Panc1 (cell line): Measurements from ENCODE around the gene DELE1. TPM values are rescaled to one million over a fixed set of nuclear protein-coding genes. Genes with fewer than 3 reads are reported as not detected.
"Not testable (repeated sequence)": the region's sequence is repeated elsewhere in the genome, so short reads cannot be mapped to it uniquely, and the experiment has no call there.

Source experiments
- ATAC-seq: fragments of 200-7000 bp; cut with Tn5 transposase; 2 replicates; pipeline ENCODE4 v1.9.1; 2020; ENCODE audit warnings: mild to moderate bottlenecking, moderate library complexity
- BruUV-seq: library from RNA; stranded (reverse); fragments of 400-500 nt; replicated peaks from 2 replicates; lab custom pipeline; 2021; lab: Mats Ljungman, UMichigan
- CTCF ChIA-PET: fragments of 300-600 bp; sonication (Branson Sonifier 250); formaldehyde crosslinking; loops from one replicate; lab custom pipeline; 2022; ENCODE audit warnings: antibody characterized with exemption; lab: Charles Lee
- POLR2A ChIA-PET: fragments of 300-600 bp; sonication (Branson Sonifier 250); formaldehyde crosslinking; loops from one replicate; lab custom pipeline; 2022; ENCODE audit warnings: antibody characterized with exemption; lab: Charles Lee
- DNase-seq: peaks from one replicate; pipeline ENCODE4 v3.0.0-alpha.2; 2010; ENCODE audit warnings: low read depth, low spot score
- H3K27ac ChIP-seq: 2 replicates; pipeline ENCODE4 v1.5.1; 2011; ENCODE audit warnings: mild to moderate bottlenecking, low read length, inconsistent platforms
- H3K27me3 ChIP-seq: fragments of 200-500 bp; sonication (Bioruptor generic); 2 replicates; pipeline ENCODE4 v1.6.0; 2014; ENCODE audit warnings: low read length, inconsistent platforms; ENCODE audit not compliant: control insufficient read depth, insufficient read depth
- H3K36me3 ChIP-seq: fragments of 200-500 bp; sonication (Bioruptor generic); 2 replicates; pipeline ENCODE4 v1.5.1; 2014; ENCODE audit warnings: inconsistent platforms, mild to moderate bottlenecking, low read length, moderate library complexity; ENCODE audit not compliant: control insufficient read depth, insufficient read depth
- H3K4me1 ChIP-seq: 2 replicates; pipeline ENCODE4 v1.5.1; 2011; ENCODE audit warnings: inconsistent platforms, mild to moderate bottlenecking, low read length, moderate library complexity; ENCODE audit not compliant: control insufficient read depth, insufficient read depth
- H3K4me3 ChIP-seq, 2 experiments: 2 replicates each; pipeline ENCODE4 v1.5.1; 2011 to 2012; ENCODE audit warnings: low read depth in 2 of 2, low read length in 2 of 2, mild to moderate bottlenecking in 2 of 2, inconsistent platforms in 1 of 2, moderate library complexity in 1 of 2
- H3K9me3 ChIP-seq: fragments of 200-500 bp; sonication (Bioruptor generic); 2 replicates; pipeline ENCODE4 v1.5.1; 2014; ENCODE audit warnings: low read depth, mild to moderate bottlenecking, inconsistent platforms, low read length, moderate library complexity; ENCODE audit not compliant: control insufficient read depth, insufficient read depth
- CTCF ChIP-seq: fragments of 450-650 bp; IDR thresholded peaks from 2 replicates; pipeline ENCODE4 v1.5.1; 2017; ENCODE audit warnings: mild to moderate bottlenecking
- POLR2AphosphoS5 ChIP-seq: IDR thresholded peaks from 2 replicates; pipeline ENCODE4 v1.6.1; 2012; ENCODE audit warnings: mild to moderate bottlenecking, low read depth, low read length, moderate library complexity
- SIN3A ChIP-seq: IDR thresholded peaks from 2 replicates; pipeline ENCODE4 v1.6.1; 2012; ENCODE audit warnings: low read depth, mild to moderate bottlenecking, low read length, moderate library complexity, borderline replicate concordance; ENCODE audit not compliant: insufficient read depth
- TCF7L2 ChIP-seq: IDR thresholded peaks from 2 replicates; pipeline ENCODE4 v1.6.1; 2011; ENCODE audit warnings: mild to moderate bottlenecking, low read depth, low read length, inconsistent platforms
- in situ Hi-C: cut with HindIII; loops from 2 replicates; pipeline ENCODE4 v1.10.0; 2016; ENCODE audit warnings: low sequenced_read_pairs, low pct_unique_long_range_greater_than_20kb
- intact Hi-C: fragments of 100-400 bp; cut with micrococcal nuclease; formaldehyde crosslinking; loops from one replicate; pipeline ENCODE4 v1.10.0; 2022; ENCODE audit not compliant: unreplicated experiment
- total RNA-seq: library from RNA; stranded (reverse); gene quantifications from one replicate; pipeline ENCODE4 v1.2.1, GENCODE V29; 2021; ENCODE audit not compliant: unreplicated experiment
- TF ChIP-seq, protein P1 (sequence below), 2 experiments: IDR thresholded peaks; 2 replicates each; pipeline ENCODE4 v1.6.1; 2011 to 2012; ENCODE audit warnings: low read depth in 2 of 2, control low read depth in 1 of 2, low read length in 1 of 2, mild to moderate bottlenecking in 1 of 2, moderate library complexity in 1 of 2; ENCODE audit not compliant: insufficient read depth in 1 of 2

Gene DELE1
- total RNA-seq, 1 experiment from 2014 or later: 78.4 TPM

GRCh38 chr5:141919218-141920119 is 4.2 kb upstream of the DELE1 start:
- TF ChIP-seq CTCF (no peak), POLR2AphosphoS5 (no peak)
- in situ Hi-C loops (no loop called here), intact Hi-C loops (no loop called here)
- no peaks in the 10 kb centered on the region; the same call in 1 of the 2 replicates for H3K36me3 ChIP-seq
- H3K27ac ChIP-seq: no peak overlapping the region
- DNase-seq (no peak), ATAC-seq (no peak)
- POLR2A ChIA-PET: no interaction called here
- H3K4me3 ChIP-seq: no peak overlapping the region
- no TSS peak for BruUV-seq
- peaks cover 3% of the 10 kb centered on the region; the same call in 1 of the 2 replicates for H3K4me1 ChIP-seq
- H3K9me3 ChIP-seq: no peaks in the 10 kb centered on the region
- CTCF ChIA-PET: no interaction called here
- H3K27me3 ChIP-seq: no peaks in the 10 kb centered on the region

DNA sequence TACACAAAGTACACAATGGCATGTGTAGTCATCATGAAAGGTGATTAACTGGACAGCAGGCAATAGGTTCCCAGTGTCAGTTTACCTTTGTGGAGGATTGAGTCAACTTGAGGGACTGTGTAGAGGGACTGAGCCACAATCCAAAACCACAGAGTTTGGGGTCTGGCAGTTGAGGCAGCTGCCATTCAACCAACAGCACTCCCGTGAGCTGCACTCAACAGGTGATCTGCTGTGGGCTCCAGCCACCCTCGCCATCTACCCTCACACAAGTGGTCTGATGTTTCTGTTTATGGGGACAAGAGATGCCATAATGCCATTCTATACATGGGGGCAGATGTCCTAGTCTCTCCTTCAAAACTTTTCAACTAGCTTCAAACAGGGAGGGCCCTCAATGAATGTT is 2.9 kb upstream of the DELE1 start:
- DNase-seq: no peak
- intact Hi-C loops: no loop called here
- H3K4me1 ChIP-seq: peaks cover 3% of the 10 kb centered on the region; the same call in 1 of the 2 replicates
- no peak for TF ChIP-seq POLR2AphosphoS5
- TF ChIP-seq CTCF: no peak
- TF ChIP-seq TCF7L2: no peak
- TF ChIP-seq, protein P1, sequence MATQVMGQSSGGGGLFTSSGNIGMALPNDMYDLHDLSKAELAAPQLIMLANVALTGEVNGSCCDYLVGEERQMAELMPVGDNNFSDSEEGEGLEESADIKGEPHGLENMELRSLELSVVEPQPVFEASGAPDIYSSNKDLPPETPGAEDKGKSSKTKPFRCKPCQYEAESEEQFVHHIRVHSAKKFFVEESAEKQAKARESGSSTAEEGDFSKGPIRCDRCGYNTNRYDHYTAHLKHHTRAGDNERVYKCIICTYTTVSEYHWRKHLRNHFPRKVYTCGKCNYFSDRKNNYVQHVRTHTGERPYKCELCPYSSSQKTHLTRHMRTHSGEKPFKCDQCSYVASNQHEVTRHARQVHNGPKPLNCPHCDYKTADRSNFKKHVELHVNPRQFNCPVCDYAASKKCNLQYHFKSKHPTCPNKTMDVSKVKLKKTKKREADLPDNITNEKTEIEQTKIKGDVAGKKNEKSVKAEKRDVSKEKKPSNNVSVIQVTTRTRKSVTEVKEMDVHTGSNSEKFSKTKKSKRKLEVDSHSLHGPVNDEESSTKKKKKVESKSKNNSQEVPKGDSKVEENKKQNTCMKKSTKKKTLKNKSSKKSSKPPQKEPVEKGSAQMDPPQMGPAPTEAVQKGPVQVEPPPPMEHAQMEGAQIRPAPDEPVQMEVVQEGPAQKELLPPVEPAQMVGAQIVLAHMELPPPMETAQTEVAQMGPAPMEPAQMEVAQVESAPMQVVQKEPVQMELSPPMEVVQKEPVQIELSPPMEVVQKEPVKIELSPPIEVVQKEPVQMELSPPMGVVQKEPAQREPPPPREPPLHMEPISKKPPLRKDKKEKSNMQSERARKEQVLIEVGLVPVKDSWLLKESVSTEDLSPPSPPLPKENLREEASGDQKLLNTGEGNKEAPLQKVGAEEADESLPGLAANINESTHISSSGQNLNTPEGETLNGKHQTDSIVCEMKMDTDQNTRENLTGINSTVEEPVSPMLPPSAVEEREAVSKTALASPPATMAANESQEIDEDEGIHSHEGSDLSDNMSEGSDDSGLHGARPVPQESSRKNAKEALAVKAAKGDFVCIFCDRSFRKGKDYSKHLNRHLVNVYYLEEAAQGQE (IDR thresholded peaks at IDR 0.05; ENCODE audit: insufficient read depth in 1 of 2, low read depth in 2 of 2, low read length in 1 of 2): no peak
- no peak for TF ChIP-seq SIN3A
- in situ Hi-C loops: no loop called here
- no peak overlapping the region for H3K4me3 ChIP-seq
- no peak for ATAC-seq
- no peaks in the 10 kb centered on the region for H3K9me3 ChIP-seq
- no TSS peak for BruUV-seq
- H3K27ac ChIP-seq: no peak overlapping the region
- POLR2A ChIA-PET: no interaction called here
- H3K36me3 ChIP-seq: no peaks in the 10 kb centered on the region; the same call in 1 of the 2 replicates
- CTCF ChIA-PET: no interaction called here
- no peaks in the 10 kb centered on the region for H3K27me3 ChIP-seq

DNA sequence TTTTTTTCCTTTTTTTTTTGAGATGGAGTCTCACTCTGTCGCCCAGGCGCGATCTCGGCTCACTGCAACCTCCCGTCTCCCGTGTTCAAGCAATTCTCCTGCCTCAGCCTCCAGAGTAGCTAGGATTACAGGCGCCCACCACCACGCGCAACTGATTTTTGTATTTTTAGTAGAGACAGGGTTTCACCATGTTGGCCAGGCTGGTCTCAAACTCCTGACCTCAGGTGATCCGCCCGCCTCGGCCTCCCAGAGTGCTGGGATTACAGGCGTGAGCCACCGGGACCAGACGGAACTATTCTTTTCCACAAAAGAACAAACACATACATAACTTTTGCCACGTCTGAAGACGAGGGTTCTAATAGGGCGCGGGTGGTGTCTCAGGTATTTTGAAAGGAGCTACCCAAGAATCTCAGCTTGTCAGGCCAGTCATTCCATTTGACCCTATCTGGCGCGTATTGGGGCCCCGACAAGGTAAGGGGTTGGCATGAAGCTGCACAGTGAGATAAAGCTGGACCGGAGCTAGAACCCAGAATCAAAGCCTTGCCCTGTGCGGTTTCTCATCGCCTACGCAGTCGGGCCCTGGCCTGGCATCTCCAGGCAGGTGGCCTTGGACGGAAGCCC is 734 bp upstream of the DELE1 start:
- Histone ChIP-seq H3K4me3 (peak overlapping the region; percentile 68 to 85), H3K27ac (peak overlapping the region; percentile 97)
- H3K4me1 ChIP-seq, in situ Hi-C loops, H3K9me3 ChIP-seq, ATAC-seq, H3K36me3 ChIP-seq, intact Hi-C loops, H3K27me3 ChIP-seq, DNase-seq: not testable (repeated sequence)
- ChIA-PET CTCF (interaction anchor here (0.7 kb wide), 1 partner anchor 38 kb away, joined by 4 read pairs; no protein-coding TSS in a partner anchor), POLR2A (interaction anchor here (0.6 to 0.7 kb wide), 3 partner anchors 12 to 227 kb away, joined by 3 to 5 read pairs (median 3); no protein-coding TSS in a partner anchor)
- TSS peak; percentile 98 for BruUV-seq
